HG03039 (cell line): Measurements from ENCODE around the gene PKDCC.
"Not testable (repeated sequence)": the region's sequence is repeated elsewhere in the genome, so short reads cannot be mapped to it uniquely, and the experiment has no call there.

Source experiments
- ATAC-seq: cut with Tn5 transposase; IDR thresholded peaks from one replicate; pipeline ENCODE4 v1.9.1; 2021; ENCODE audit warnings: mild to moderate bottlenecking, moderate library complexity; ENCODE audit not compliant: unreplicated experiment

Gene PKDCC

GRCh38 chr2:42085070-42085469 lies 37.2 kb downstream of the PKDCC start:
- ATAC-seq = not testable (repeated sequence)

- ATAC-seq = no peak
Measured at GRCh38 chr2:42085706-42086487, 38.1 kb downstream of the PKDCC start.

GRCh38 chr2:42086500-42086953 lies 38.7 kb downstream of the PKDCC start:
- ATAC-seq = no peak

GRCh38 chr2:42087137-42087856 lies 39.5 kb downstream of the PKDCC start:
- ATAC-seq = no peak

GRCh38 chr2:42087857-42088195 lies 40.0 kb downstream of the PKDCC start:
- no peak for ATAC-seq

GRCh38 chr2:42089340-42089925 lies 41.6 kb downstream of the PKDCC start:
- ATAC-seq = peak; percentile 86

GRCh38 chr2:42090216-42090615 lies 42.4 kb downstream of the PKDCC start:
- ATAC-seq = no peak

- no peak for ATAC-seq
Measured at GRCh38 chr2:42091671-42092070, 43.9 kb downstream of the PKDCC start.

- no peak for ATAC-seq
Measured at GRCh38 chr2:42092084-42092996, 44.5 kb downstream of the PKDCC start.

- ATAC-seq = no peak
Measured at GRCh38 chr2:42094114-42094513, 46.3 kb downstream of the PKDCC start.

- ATAC-seq = no peak
Measured at GRCh38 chr2:42095923-42096408, 48.1 kb downstream of the PKDCC start.

- ATAC-seq = peak; percentile 24
Measured at GRCh38 chr2:42096869-42097591, 49.2 kb downstream of the PKDCC start.

GRCh38 chr2:42098571-42099437 lies 51.0 kb downstream of the PKDCC start:
- ATAC-seq = no peak

GRCh38 chr2:42099438-42100173 lies 51.8 kb downstream of the PKDCC start:
- ATAC-seq = no peak

- no peak for ATAC-seq
Measured at GRCh38 chr2:42100683-42101205, 52.9 kb downstream of the PKDCC start.

GRCh38 chr2:42101206-42102023 lies 53.6 kb downstream of the PKDCC start:
- ATAC-seq = no peak

- ATAC-seq = peak; percentile 48
Measured at GRCh38 chr2:42102024-42102590, 54.3 kb downstream of the PKDCC start.
